Sigmoid colon (tissue), 4 donors: Measurements from ENCODE around the gene ISOC1.

Source experiments
- EP300 ChIP-seq, 4 donors: sonication (generic); formaldehyde crosslinking; IDR thresholded peaks; one replicate each; pipeline ENCODE4 v1.6.1; 2017; ENCODE audit warnings: antibody characterized with exemption in 4 of 4
- POLR2A ChIP-seq, 2 donors: fragments of 450-650 bp; IDR thresholded peaks; one replicate each; pipeline ENCODE4 v1.6.1; 2016; ENCODE audit warnings: antibody characterized with exemption in 2 of 2, mild to moderate bottlenecking in 2 of 2, moderate library complexity in 2 of 2
- TF ChIP-seq, protein P1 (sequence below), 4 experiments: fragments of 450-650 bp in 3 of 4; fragments of 200-600 bp in 1 of 4; IDR thresholded peaks; one replicate each; pipeline ENCODE4 v1.5.1; 2016 to 2019; ENCODE audit warnings: antibody characterized with exemption in 4 of 4, mild to moderate bottlenecking in 3 of 4, moderate library complexity in 2 of 4

DNA sequence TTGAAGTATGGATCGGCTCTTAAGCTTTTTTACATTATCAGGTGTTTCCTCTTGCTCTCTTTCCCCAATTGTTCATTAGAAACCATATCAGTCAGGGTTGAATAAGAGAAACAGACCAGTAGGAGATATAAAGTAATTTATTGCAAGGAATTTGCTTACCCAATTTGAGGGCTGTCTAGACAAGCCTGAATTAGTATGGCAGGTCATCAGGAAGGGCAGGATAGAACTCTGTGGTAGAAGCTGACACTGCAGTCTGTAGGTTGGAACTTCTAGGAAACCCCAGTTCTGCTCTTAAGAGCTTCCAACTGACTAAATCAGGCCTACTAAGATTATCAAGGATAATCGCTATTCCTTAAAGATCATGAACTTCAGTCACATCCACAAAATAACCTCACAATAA, 24.3 kb downstream of the ISOC1 start:
- TF ChIP-seq, protein P1, sequence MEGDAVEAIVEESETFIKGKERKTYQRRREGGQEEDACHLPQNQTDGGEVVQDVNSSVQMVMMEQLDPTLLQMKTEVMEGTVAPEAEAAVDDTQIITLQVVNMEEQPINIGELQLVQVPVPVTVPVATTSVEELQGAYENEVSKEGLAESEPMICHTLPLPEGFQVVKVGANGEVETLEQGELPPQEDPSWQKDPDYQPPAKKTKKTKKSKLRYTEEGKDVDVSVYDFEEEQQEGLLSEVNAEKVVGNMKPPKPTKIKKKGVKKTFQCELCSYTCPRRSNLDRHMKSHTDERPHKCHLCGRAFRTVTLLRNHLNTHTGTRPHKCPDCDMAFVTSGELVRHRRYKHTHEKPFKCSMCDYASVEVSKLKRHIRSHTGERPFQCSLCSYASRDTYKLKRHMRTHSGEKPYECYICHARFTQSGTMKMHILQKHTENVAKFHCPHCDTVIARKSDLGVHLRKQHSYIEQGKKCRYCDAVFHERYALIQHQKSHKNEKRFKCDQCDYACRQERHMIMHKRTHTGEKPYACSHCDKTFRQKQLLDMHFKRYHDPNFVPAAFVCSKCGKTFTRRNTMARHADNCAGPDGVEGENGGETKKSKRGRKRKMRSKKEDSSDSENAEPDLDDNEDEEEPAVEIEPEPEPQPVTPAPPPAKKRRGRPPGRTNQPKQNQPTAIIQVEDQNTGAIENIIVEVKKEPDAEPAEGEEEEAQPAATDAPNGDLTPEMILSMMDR (IDR thresholded peaks at IDR 0.05), result no peak
- TF ChIP-seq EP300 (IDR thresholded peaks at IDR 0.05) (no peak), POLR2A (IDR thresholded peaks at IDR 0.05) (no peak)
